Thoracic aorta (tissue), 2 donors: ENCODE measurements around the gene CDC42SE2. TPM values are rescaled to one million over a fixed set of nuclear protein-coding genes. Genes with fewer than 3 reads are reported as not detected.

Source experiments
- ATAC-seq: fragments of 150-250 bp; one replicate; pipeline ENCODE4 v1.8.0; 2017; ENCODE audit warnings: low read depth; ENCODE audit not compliant: insufficient number of reproducible peaks, low FRiP score
- DNase-seq: peaks from one replicate; pipeline ENCODE4 v3.0.0-alpha.2; 2020; ENCODE audit warnings: low spot score
- H3K27ac ChIP-seq, 2 donors: fragments of 200-600 bp; sonication (generic); 1 replicate in 1 of 2; 2 replicates in 1 of 2; pipeline ENCODE4 v1.5.1; 2016; ENCODE audit warnings: mild to moderate bottlenecking in 2 of 2, moderate library complexity in 2 of 2
- H3K27me3 ChIP-seq: fragments of 200-600 bp; sonication (generic); replicated peaks from 2 replicates; pipeline ENCODE4 v1.6.0; 2016; ENCODE audit warnings: mild to moderate bottlenecking; ENCODE audit not compliant: insufficient read depth
- H3K36me3 ChIP-seq: fragments of 200-600 bp; sonication (generic); one replicate; pipeline ENCODE4 v1.5.1; 2016
- H3K4me1 ChIP-seq, 2 donors: fragments of 200-600 bp; sonication (generic); 1 replicate in 1 of 2; 2 replicates in 1 of 2; pipeline versions ENCODE4 v1.5.1 to v1.6.0; 2016; ENCODE audit warnings: low read depth in 2 of 2, mild to moderate bottlenecking in 1 of 2; ENCODE audit not compliant: control insufficient read depth in 1 of 2
- H3K4me3 ChIP-seq: fragments of 200-600 bp; sonication (generic); 2 replicates; pipeline ENCODE4 v1.5.1; 2016; ENCODE audit warnings: mild to moderate bottlenecking
- H3K9me3 ChIP-seq: fragments of 200-600 bp; sonication (generic); 2 replicates; pipeline ENCODE4 v1.5.1; 2016
- CTCF ChIP-seq: fragments of 200-600 bp; sonication (generic); IDR thresholded peaks from one replicate; pipeline ENCODE4 v1.5.1; 2019; ENCODE audit warnings: antibody characterized with exemption
- total RNA-seq, 2 donors: library from RNA; depleted of rRNA; stranded (reverse); fragments of >200 nt; gene quantifications; one replicate each; pipeline versions ENCODE4 v1.1.0 to v1.2.3, GENCODE V29; 2016

CDC42SE2 gene
- total RNA-seq, 2 donors from 2014 or later, result 20.3 to 38.0 TPM

GRCh38 chr5:131384616-131385214, 120.9 kb downstream of the CDC42SE2 start:
- TF ChIP-seq CTCF, result no peak
- H3K4me1 ChIP-seq, result peaks cover 18 to 27% of the 10 kb centered on the region in 2 donors
- peak; percentile 20 for ATAC-seq

GRCh38 chr5:131386124-131386523, 122.3 kb downstream of the CDC42SE2 start:
- Histone ChIP-seq H3K36me3 (no peaks in the 10 kb centered on the region), H3K4me3 (no peak overlapping the region), H3K27me3 (no peaks in the 10 kb centered on the region), H3K4me1 (peaks cover 6 to 17% of the 10 kb centered on the region in 2 donors), H3K27ac (no peak overlapping the region), H3K9me3 (no peaks in the 10 kb centered on the region)
- DNase-seq, result no peak
- TF ChIP-seq CTCF, result no peak
- no peak for ATAC-seq

More at GRCh38 chr5:131384616-131385214, 120.9 kb downstream of the CDC42SE2 start:
- no peaks in the 10 kb centered on the region for H3K9me3 ChIP-seq
- no peaks in the 10 kb centered on the region for H3K27me3 ChIP-seq
- no peak overlapping the region for H3K27ac ChIP-seq
- no peak overlapping the region for H3K4me3 ChIP-seq
- H3K36me3 ChIP-seq, result no peaks in the 10 kb centered on the region
- no peak for DNase-seq

GRCh38 chr5:131386779-131387178, 122.9 kb downstream of the CDC42SE2 start:
- Histone ChIP-seq H3K27me3 (no peaks in the 10 kb centered on the region), H3K4me3 (no peak overlapping the region), H3K27ac (no peak overlapping the region), H3K9me3 (no peaks in the 10 kb centered on the region), H3K36me3 (no peaks in the 10 kb centered on the region), H3K4me1 (peaks cover 6 to 17% of the 10 kb centered on the region in 2 donors)
- no peak for ATAC-seq
- TF ChIP-seq CTCF, result no peak
- no peak for DNase-seq

- TF ChIP-seq CTCF, result no peak
- ATAC-seq (no peak), DNase-seq (no peak)
- Histone ChIP-seq H3K4me3 (no peak overlapping the region), H3K9me3 (no peaks in the 10 kb centered on the region), H3K27me3 (no peaks in the 10 kb centered on the region), H3K36me3 (no peaks in the 10 kb centered on the region), H3K27ac (no peak overlapping the region), H3K4me1 (peaks cover 6 to 19% of the 10 kb centered on the region in 2 donors)
Observed at GRCh38 chr5:131387255-131387654, 123.4 kb downstream of the CDC42SE2 start.

GRCh38 chr5:131389096-131389868, 125.4 kb downstream of the CDC42SE2 start:
- TF ChIP-seq CTCF, result no peak
- Histone ChIP-seq H3K4me3 (no peak overlapping the region), H3K9me3 (no peaks in the 10 kb centered on the region), H3K4me1 (peaks cover 15 to 35% of the 10 kb centered on the region in 2 donors), H3K27ac (no peak overlapping the region), H3K27me3 (no peaks in the 10 kb centered on the region), H3K36me3 (no peaks in the 10 kb centered on the region)
- ATAC-seq (no peak), DNase-seq (no peak)
